GM20000 (cell line): ENCODE results near the gene MATN3.

Experiments used
- DNase-seq: peaks from one replicate; pipeline ENCODE4 v3.0.0; 2012; ENCODE audit warnings: low spot score
- TF ChIP-seq, protein P1 (sequence below): IDR thresholded peaks from 2 replicates; pipeline ENCODE4 v1.5.1; 2012; ENCODE audit warnings: mild to moderate bottlenecking, control low read depth; ENCODE audit errors: extremely low read depth, missing control alignments

Gene MATN3

DNA sequence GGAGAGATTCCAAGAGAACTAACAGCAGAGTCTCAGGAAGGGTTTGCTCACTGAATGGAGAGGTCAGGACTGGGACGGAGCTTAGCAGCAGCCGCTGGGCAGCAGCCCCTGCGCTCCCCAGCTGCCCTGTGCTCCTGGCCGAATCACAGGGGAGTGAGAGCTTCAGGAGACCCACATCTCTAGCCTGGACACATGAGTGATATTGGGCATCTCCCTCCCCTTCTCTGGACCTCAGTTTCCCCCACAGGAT is 511 bp downstream of the MATN3 start:
- TF ChIP-seq, protein P1, sequence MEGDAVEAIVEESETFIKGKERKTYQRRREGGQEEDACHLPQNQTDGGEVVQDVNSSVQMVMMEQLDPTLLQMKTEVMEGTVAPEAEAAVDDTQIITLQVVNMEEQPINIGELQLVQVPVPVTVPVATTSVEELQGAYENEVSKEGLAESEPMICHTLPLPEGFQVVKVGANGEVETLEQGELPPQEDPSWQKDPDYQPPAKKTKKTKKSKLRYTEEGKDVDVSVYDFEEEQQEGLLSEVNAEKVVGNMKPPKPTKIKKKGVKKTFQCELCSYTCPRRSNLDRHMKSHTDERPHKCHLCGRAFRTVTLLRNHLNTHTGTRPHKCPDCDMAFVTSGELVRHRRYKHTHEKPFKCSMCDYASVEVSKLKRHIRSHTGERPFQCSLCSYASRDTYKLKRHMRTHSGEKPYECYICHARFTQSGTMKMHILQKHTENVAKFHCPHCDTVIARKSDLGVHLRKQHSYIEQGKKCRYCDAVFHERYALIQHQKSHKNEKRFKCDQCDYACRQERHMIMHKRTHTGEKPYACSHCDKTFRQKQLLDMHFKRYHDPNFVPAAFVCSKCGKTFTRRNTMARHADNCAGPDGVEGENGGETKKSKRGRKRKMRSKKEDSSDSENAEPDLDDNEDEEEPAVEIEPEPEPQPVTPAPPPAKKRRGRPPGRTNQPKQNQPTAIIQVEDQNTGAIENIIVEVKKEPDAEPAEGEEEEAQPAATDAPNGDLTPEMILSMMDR, result no peak
- no peak for DNase-seq

DNA sequence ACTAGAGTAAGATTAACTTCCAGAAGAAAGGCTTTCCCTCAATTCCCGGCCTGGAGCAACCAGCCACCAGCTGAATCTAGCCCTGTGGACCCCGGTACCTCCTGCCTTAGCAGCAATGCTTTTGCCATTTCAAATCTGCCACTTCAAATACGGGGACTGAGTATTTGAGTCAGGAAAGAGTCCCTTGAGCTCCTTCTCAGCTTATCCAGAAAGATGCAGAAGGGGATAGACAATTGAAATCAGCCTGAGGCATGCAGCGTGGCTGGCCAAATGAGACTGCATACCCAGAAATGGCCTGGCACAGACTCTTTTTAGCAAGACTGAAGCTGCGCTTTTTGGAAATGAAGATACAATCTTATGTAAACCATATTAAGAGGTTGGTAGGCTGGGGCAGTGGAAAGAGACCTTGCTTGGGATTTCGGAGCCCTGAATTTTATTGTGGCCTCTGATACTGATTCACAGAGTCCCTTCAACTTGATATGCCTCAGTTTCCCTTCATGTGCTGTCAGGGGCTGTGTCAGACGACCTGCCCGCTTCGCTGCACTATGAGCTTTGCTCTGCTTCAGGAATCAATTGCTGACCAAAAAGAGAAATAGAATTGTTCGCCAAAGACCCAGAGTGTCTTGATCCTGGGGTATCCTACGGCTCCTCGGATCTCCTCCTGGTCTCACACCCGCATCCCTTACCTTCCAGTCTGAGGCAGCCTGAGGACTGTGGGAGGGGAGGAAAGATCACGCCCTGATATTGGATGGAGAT is 1.0 kb downstream of the MATN3 start:
- no peak for DNase-seq
- TF ChIP-seq, protein P1, result no peak

DNA sequence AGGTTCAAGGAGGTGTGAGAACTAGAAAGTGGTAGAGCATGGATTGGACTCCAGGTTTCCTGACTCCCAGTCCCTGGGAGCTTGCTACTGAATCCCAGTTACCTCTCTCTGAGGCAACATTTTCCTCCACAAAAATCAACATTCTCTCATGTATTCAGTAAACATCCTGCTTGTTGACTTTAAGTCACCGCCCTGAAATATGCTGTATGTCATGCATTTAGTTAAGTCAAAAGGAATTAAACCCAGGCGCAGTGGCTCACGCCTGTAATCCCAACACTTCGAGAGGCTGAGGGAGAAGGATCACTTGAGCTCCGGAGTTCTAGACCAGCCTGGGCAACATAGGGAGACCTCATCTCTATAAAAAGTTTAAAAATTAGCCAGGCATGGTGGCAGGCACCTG is 3.8 kb downstream of the MATN3 start:
- no peak for DNase-seq
- TF ChIP-seq, protein P1, result no peak

DNA sequence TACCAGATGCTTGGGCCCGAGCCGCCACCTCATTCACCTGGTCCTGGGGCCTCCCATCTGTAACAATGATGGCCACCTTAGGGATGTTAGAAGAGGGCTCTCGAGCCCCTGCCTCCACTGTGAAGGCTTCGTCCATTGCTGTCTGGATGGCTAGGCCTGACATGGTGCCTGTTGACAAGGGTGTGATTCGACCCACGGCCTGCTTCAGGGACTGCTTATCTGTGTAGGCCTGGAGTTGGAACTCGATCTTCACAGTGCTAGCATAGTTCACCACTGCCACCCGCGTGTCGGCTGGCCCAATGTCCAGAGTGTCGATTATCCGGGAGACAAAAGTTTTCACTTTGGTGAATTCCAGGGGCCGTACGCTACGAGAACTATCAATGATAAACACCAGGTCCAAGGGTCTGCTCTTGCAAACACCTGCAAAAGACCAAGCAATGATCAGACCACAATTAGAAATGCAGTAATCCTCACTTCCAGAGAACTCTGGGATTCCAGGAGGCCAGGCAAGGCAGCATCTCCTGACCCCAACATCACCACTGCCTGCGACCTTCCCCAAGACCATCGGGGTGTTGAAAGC is 6.5 kb downstream of the MATN3 start:
- TF ChIP-seq, protein P1, result no peak

DNA sequence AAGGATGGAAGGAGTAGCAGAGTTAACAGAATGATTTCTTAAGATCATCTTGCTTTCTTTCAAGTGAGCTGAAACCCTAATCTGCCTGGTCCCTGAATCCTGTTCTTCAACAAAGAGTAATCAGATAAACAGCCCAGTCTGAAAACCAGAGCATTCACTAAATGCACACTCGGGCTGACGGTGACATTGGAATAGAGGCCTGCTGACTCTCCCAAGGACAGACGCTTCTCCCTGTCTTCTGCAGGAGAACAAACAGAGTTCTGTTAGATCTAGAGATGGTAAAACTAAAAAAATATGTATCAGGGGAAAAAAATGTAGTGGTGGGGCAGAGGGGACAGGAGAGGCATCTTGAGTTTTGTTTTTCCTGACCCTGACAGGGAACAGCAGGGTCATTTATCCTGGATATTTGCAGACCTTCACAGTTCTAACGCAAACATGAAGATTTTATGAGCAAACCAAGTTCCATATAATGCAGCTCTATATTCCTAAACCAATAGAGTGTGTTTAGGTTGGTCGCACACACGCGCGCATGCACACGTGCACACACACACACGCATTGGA is 7.3 kb downstream of the MATN3 start:
- DNase-seq, result no peak
- TF ChIP-seq, protein P1, result no peak

More for the DNA sequence above, 6.5 kb downstream of the MATN3 start:
- DNase-seq, result no peak

DNA sequence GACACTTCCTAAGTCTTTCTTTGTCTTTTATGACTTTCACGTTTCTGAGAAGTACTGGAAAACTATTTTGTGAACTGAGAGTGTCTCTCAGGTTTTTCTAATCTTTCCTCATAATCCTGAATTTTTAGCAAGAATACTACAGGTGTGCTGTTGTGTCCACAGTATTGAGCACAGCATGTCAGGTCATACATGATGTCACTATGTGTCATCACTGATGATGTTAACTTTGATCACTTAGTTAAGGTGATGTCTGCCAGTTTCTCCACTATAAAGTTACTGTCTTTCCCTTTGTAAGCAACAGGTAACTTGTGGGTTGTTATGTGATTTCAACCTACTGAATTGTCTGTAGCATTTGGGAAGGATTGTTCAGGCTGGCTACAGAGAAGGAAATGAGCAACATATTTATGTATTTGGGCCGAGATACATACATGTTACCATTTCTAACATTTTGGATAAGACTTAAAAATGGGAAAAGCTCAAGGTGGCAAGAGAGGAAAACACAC is 11.1 kb downstream of the MATN3 start:
- TF ChIP-seq, protein P1, result no peak
- DNase-seq, result no peak

DNA sequence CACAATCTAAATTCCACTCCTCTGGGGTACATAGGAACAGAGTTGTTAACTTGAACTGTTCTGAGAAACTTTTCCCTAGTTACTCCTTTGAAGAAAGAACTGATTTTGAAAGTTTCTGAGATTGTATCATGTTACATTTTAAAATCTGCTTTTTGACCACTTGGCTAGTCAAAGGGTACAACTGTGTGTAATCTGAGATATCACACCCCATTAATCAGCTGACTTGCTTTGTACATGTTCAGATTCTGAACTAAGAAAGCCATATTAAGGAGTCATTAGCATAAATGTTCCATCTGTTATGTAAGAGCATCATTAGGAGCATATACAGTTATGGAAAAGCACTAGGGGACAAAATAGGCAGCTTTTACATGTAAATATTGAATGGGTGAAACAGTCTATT is 18.7 kb downstream of the MATN3 start:
- DNase-seq, result no peak
- TF ChIP-seq, protein P1, result no peak
